Liver (tissue), 3 donors: ENCODE measurements around the gene HOXB4.

Source experiments
- EGR1 ChIP-seq, 2 donors: IDR thresholded peaks; 2 replicates each; pipeline ENCODE4 v1.6.1; 2016 to 2018; ENCODE audit warnings: antibody characterized with exemption in 2 of 2, low read depth in 2 of 2
- SP1 ChIP-seq: IDR thresholded peaks from 2 replicates; pipeline ENCODE4 v1.6.1; 2018; ENCODE audit warnings: antibody characterized with exemption, mild to moderate bottlenecking
- TF ChIP-seq, protein P1 (sequence below): fragments of 150-350 bp; IDR thresholded peaks from 2 replicates; pipeline ENCODE4 v1.5.1; 2017; ENCODE audit warnings: improper control_type of control experiment, low read depth, low read length; ENCODE audit not compliant: missing input control
- TF ChIP-seq, protein P2 (sequence below): IDR thresholded peaks from 2 replicates; pipeline ENCODE4 v1.6.1; 2016; ENCODE audit warnings: antibody characterized with exemption
- TF ChIP-seq, protein P3 (sequence below): IDR thresholded peaks from 2 replicates; pipeline ENCODE4 v1.6.1; 2016; ENCODE audit warnings: antibody characterized with exemption, mild to moderate bottlenecking
- TF ChIP-seq, protein P4 (sequence below): IDR thresholded peaks from 2 replicates; pipeline ENCODE4 v1.6.1; 2016; ENCODE audit warnings: antibody characterized with exemption
- TF ChIP-seq, protein P5 (sequence below): IDR thresholded peaks from 2 replicates; pipeline ENCODE4 v1.6.1; 2016; ENCODE audit warnings: antibody characterized with exemption
- donor health status: healthy.
- donor health status: healthy.

DNA sequence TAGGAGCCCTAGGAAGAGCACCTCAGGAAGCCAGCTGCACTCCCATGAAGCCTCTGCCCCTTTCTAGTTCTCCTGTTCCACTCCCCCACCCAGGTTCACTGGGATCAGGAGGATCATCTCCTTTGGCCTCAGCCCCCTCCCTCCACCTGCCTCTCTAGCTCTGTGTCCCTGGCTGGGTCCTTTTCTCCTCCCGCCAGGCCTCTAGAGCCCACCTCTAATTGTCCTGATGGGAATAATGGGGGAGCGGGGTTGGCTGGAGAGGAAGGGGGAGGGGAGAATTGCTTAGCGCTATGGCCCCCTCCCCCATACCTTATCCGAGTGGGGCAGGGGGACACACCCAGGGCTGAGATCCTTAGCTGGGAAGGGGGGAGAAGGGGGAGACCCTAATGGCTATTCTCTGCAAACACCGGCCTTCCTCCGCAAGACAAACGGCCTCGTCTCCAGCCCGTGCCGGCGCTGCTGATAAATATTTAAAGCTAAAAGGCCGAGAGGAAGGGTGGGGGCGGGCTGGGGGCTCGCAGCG lies 31.7 kb upstream of the HOXB4 start:
- TF ChIP-seq, protein P1, sequence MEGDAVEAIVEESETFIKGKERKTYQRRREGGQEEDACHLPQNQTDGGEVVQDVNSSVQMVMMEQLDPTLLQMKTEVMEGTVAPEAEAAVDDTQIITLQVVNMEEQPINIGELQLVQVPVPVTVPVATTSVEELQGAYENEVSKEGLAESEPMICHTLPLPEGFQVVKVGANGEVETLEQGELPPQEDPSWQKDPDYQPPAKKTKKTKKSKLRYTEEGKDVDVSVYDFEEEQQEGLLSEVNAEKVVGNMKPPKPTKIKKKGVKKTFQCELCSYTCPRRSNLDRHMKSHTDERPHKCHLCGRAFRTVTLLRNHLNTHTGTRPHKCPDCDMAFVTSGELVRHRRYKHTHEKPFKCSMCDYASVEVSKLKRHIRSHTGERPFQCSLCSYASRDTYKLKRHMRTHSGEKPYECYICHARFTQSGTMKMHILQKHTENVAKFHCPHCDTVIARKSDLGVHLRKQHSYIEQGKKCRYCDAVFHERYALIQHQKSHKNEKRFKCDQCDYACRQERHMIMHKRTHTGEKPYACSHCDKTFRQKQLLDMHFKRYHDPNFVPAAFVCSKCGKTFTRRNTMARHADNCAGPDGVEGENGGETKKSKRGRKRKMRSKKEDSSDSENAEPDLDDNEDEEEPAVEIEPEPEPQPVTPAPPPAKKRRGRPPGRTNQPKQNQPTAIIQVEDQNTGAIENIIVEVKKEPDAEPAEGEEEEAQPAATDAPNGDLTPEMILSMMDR: no peak
- TF ChIP-seq, protein P2, sequence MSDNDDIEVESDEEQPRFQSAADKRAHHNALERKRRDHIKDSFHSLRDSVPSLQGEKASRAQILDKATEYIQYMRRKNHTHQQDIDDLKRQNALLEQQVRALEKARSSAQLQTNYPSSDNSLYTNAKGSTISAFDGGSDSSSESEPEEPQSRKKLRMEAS: no peak
- no peak for TF ChIP-seq SP1
- TF ChIP-seq, protein P3, sequence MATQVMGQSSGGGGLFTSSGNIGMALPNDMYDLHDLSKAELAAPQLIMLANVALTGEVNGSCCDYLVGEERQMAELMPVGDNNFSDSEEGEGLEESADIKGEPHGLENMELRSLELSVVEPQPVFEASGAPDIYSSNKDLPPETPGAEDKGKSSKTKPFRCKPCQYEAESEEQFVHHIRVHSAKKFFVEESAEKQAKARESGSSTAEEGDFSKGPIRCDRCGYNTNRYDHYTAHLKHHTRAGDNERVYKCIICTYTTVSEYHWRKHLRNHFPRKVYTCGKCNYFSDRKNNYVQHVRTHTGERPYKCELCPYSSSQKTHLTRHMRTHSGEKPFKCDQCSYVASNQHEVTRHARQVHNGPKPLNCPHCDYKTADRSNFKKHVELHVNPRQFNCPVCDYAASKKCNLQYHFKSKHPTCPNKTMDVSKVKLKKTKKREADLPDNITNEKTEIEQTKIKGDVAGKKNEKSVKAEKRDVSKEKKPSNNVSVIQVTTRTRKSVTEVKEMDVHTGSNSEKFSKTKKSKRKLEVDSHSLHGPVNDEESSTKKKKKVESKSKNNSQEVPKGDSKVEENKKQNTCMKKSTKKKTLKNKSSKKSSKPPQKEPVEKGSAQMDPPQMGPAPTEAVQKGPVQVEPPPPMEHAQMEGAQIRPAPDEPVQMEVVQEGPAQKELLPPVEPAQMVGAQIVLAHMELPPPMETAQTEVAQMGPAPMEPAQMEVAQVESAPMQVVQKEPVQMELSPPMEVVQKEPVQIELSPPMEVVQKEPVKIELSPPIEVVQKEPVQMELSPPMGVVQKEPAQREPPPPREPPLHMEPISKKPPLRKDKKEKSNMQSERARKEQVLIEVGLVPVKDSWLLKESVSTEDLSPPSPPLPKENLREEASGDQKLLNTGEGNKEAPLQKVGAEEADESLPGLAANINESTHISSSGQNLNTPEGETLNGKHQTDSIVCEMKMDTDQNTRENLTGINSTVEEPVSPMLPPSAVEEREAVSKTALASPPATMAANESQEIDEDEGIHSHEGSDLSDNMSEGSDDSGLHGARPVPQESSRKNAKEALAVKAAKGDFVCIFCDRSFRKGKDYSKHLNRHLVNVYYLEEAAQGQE: no peak
- TF ChIP-seq, protein P4, sequence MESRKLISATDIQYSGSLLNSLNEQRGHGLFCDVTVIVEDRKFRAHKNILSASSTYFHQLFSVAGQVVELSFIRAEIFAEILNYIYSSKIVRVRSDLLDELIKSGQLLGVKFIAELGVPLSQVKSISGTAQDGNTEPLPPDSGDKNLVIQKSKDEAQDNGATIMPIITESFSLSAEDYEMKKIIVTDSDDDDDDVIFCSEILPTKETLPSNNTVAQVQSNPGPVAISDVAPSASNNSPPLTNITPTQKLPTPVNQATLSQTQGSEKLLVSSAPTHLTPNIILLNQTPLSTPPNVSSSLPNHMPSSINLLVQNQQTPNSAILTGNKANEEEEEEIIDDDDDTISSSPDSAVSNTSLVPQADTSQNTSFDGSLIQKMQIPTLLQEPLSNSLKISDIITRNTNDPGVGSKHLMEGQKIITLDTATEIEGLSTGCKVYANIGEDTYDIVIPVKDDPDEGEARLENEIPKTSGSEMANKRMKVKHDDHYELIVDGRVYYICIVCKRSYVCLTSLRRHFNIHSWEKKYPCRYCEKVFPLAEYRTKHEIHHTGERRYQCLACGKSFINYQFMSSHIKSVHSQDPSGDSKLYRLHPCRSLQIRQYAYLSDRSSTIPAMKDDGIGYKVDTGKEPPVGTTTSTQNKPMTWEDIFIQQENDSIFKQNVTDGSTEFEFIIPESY: no peak
- TF ChIP-seq, protein P5, sequence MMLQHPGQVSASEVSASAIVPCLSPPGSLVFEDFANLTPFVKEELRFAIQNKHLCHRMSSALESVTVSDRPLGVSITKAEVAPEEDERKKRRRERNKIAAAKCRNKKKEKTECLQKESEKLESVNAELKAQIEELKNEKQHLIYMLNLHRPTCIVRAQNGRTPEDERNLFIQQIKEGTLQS: no peak
- no peak for TF ChIP-seq EGR1 (IDR thresholded peaks at IDR 0.05; ENCODE audit: low read depth in 2 of 2)
